ENCODE results near the gene PI4K2A. TPM values are rescaled to one million over a fixed set of nuclear protein-coding genes. Genes with fewer than 3 reads are reported as not detected.

Gene PI4K2A
- total and polyA plus RNA-seq, 2 of the 13 experiments (the other 11 are each of a cell fraction or from before 2014, with no cell fraction given): 10.9 to 14.3 TPM

GRCh38 chr10:97708976-97709946, 68.8 kb downstream of the PI4K2A start:
- H3K79me2 ChIP-seq (ENCODE audit: insufficient read depth, low read length): no peaks in the 10 kb centered on the region
- H3K36me3 ChIP-seq (replicated peaks in 1 of 2; ENCODE audit: control insufficient read depth in 1 of 2, insufficient read depth in 2 of 2, low read length in 2 of 2): no peaks in the 10 kb centered on the region
- peak; percentile 43 for DNase-seq (ENCODE audit: low spot score)
- POLR2A ChIA-PET: interaction anchor here (0.8 to 2.1 kb wide), 3 partner anchors 22 to 27 kb away, joined by 6 to 18 read pairs (median 7); partner anchors contain the start of genes AVPI1 and ZFYVE27
- peak overlapping the region; percentile 44 for H3K4me2 ChIP-seq (ENCODE audit: low read depth, low read length)
- no TSS peak for BruUV-seq (replicated peaks)
- H3K4me1 ChIP-seq (ENCODE audit: insufficient read depth, low read length): peaks cover 57% of the 10 kb centered on the region
- no peak overlapping the region for H3K4me3 ChIP-seq (replicated peaks in 1 of 3; ENCODE audit: insufficient read depth in 1 of 3, low read depth in 2 of 3, low read length in 3 of 3)
- peak; percentile 74 for FAIRE-seq
- CTCF ChIA-PET (ENCODE audit: low intra/inter-chr PET ratio, low total read pairs): interaction anchor here (1.3 to 2.1 kb wide), 3 partner anchors 20 to 33 kb away, joined by 3 to 20 read pairs (median 6); no protein-coding TSS in a partner anchor
- in situ Hi-C loops (cut with HindIII; ENCODE audit: extremely low pct_ligation_motif_present, low pct_unique_long_range_greater_than_20kb): no loop called here
- no peak overlapping the region for H3K27ac ChIP-seq (ENCODE audit: extremely low read length, insufficient read depth, low read length)
- intact Hi-C loops (cut with micrococcal nuclease; ENCODE audit: unreplicated experiment): loop anchor here (1.0 to 2.0 kb wide), 2 partner anchors 22 to 32 kb away; no protein-coding TSS in a partner anchor
- WGBS (ENCODE audit: low lambda C conversion rate): 19% methylated on average over 18 of the region's 18 CpGs
- no peak overlapping the region for H3K9ac ChIP-seq (ENCODE audit: insufficient read depth, low read depth, low read length)
- ATAC-seq: peak; percentile 30
- no peaks in the 10 kb centered on the region for H3K9me3 ChIP-seq (ENCODE audit: low read length)
- no peak overlapping the region for H2AFZ ChIP-seq (ENCODE audit: low read length)
- no peaks in the 10 kb centered on the region; a peak in 1 of 5 replicates for H3K27me3 ChIP-seq (ENCODE audit: control insufficient read depth in 1 of 2, insufficient read depth in 2 of 2, low read length in 2 of 2)
- H4K20me1 ChIP-seq (ENCODE audit: insufficient read depth, low read length): no peaks in the 10 kb centered on the region
- TF ChIP-seq MLX (CRISPR knock-in tag; IDR thresholded peaks at IDR 0.05): no peak
- no peak for TF ChIP-seq NFATC3 (CRISPR knock-in tag; IDR thresholded peaks at IDR 0.05)
- TF ChIP-seq RAD21 (CRISPR knock-in tag; IDR thresholded peaks at IDR 0.05): 0 out of 2 replicates have a peak, but pooled peaks have one; percentile 25
- peak; percentile 33; the same call in 1 of the 2 replicates for TF ChIP-seq POGK (CRISPR knock-in tag; conservative IDR thresholded peaks at IDR 0.05)
- 0 out of 2 replicates have a peak, but pooled peaks have one; percentile 21 for TF ChIP-seq ARNTL (CRISPR knock-in tag; IDR thresholded peaks at IDR 0.05)
- TF ChIP-seq ELF3 (CRISPR knock-in tag; IDR thresholded peaks at IDR 0.05): peak; percentile 11; the same call in 1 of the 2 replicates
- TF ChIP-seq BCL3 (CRISPR knock-in tag; IDR thresholded peaks at IDR 0.05): 0 out of 2 replicates have a peak, but pooled peaks have one; percentile 33
- TF ChIP-seq ZNF362 (CRISPR knock-in tag; IDR thresholded peaks at IDR 0.05; ENCODE audit: borderline replicate concordance): no peak
- no peak for TF ChIP-seq ZBTB21 (CRISPR knock-in tag; IDR thresholded peaks at IDR 0.05)
- 0 out of 2 replicates have a peak, but pooled peaks have one; percentile 39 for TF ChIP-seq ZSCAN25 (CRISPR knock-in tag; IDR thresholded peaks at IDR 0.05)
- no peak for TF ChIP-seq TOPORS (CRISPR knock-in tag; IDR thresholded peaks at IDR 0.05)
- TF ChIP-seq ZNF598 (CRISPR knock-in tag; IDR thresholded peaks at IDR 0.05; ENCODE audit: borderline replicate concordance): 0 out of 2 replicates have a peak, but pooled peaks have one; percentile 39
- TF ChIP-seq ZNF652 (CRISPR knock-in tag; IDR thresholded peaks at IDR 0.05; ENCODE audit: borderline replicate concordance, low read depth): no peak
- TF ChIP-seq ZNF770 (CRISPR knock-in tag; IDR thresholded peaks at IDR 0.05): no peak
